ENCODE data around the gene UBIAD1. TPM values are rescaled to one million over a fixed set of nuclear protein-coding genes. Genes with fewer than 3 reads are reported as not detected.
"Not testable (repeated sequence)": the region's sequence is repeated elsewhere in the genome, so short reads cannot be mapped to it uniquely, and the experiment has no call there.

UBIAD1 gene
- total and polyA plus RNA-seq, 4 experiments from 2014 or later = 30.3 to 51.9 (median 37.7) TPM

DNA sequence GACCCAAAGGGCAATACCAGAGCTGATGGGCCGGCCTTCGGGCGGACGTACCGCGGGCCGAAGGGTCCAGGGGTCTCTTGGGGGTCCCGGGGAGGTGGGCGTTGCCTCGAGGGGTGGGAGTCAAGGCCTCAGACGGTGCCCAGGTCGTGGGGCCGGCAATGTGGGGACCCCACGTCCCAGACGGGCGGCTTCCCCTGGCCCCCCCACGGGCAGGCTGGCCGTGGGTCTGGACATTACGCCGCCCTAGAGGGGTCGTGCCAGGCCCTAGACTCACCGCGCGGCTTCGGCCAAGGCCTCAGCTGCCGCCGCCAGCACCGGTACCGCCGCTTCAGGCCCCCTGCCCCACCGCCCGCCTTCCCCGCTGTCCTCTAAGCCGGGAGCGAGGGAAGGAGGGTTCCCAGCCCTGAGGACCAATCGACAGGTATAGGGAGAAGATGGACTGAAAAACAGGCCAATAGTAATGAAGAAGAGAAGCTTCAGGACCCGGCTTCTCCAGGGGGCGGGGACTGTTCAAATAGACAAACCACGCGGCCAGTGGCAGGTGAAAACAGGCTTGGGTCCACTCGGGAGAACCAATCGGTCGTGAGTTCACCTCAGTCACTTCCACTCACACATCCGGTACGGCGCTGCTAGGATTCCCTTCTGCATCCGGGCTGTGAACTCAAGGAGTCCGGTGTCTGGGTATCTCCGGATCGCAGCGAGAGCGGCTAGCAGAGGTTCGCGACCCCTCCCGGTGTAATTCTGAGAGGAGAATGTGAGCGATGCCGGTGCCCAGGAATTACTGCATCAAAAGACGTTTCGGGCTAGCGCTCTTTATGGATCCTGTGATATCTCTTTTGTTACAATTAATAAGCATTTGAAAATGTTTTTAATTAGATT, 10.6 kb upstream of the UBIAD1 start, which contains the start of gene MTOR:
MTOR (minus strand) TSS at position 381 of the 879 bp plus-strand sequence. CDS start 3,142 bp downstream, outside the sequence.
- intact Hi-C loops (cut with micrococcal nuclease) = loop anchor here (1.0 to 5.0 kb wide), 2 partner anchors 11 to 545 kb away; partner anchors contain the start of genes CLCN6, MTHFR and UBIAD1
- H3K4me1 Mint-ChIP-seq = peaks cover 13 to 30% (median 21%) of the 10 kb centered on the region in 4 donors
- Histone ChIP-seq H3K4me3 (ENCODE audit: low read length in 2 of 2) (peak within 1 kb of the TSS; percentile 44 to 80), H3K9me3 (ENCODE audit: control insufficient read depth in 1 of 2, low read length in 2 of 2) (no peaks in the 10 kb centered on the region), H3K4me1 (ENCODE audit: insufficient read depth, low read length) (peaks cover 15% of the 10 kb centered on the region), H3K27me3 (ENCODE audit: insufficient read depth, low read length) (no peaks in the 10 kb centered on the region), H3K27ac (ENCODE audit: low read depth, low read length) (peak within 1 kb of the TSS; percentile 91), H3K36me3 (ENCODE audit: insufficient read depth, low read length) (peaks cover 15% of the 10 kb centered on the region)
- H3K27me3 Mint-ChIP-seq = no peaks in the 10 kb centered on the region
- H3K4me3 Mint-ChIP-seq = peak within 1 kb of the TSS; percentile 81 to 97 (median 91)
- CTCF ChIA-PET (ENCODE audit: partially characterized antibody) = interaction anchor here (0.6 to 2.4 kb wide), 8 partner anchors 10 to 225 kb away, joined by 3 to 11 read pairs (median 6); partner anchors contain the start of gene UBIAD1
- peaks cover 15 to 30% of the 10 kb centered on the region in 2 donors for H3K36me3 Mint-ChIP-seq
- peak within 1 kb of the TSS; percentile 74 to 97 (median 93) for H3K27ac Mint-ChIP-seq
- DNase-seq = peak; percentile 97 to 99 (median 99)
- POLR2A ChIA-PET (ENCODE audit: partially characterized antibody) = interaction anchor here (0.5 to 3.1 kb wide), 24 partner anchors 10 to 724 kb away, joined by 3 to 53 read pairs (median 6); partner anchors contain the start of genes AGTRAP, CLCN6, EXOSC10 and FBXO6
- no peaks in the 10 kb centered on the region for H3K9me3 Mint-ChIP-seq

DNA sequence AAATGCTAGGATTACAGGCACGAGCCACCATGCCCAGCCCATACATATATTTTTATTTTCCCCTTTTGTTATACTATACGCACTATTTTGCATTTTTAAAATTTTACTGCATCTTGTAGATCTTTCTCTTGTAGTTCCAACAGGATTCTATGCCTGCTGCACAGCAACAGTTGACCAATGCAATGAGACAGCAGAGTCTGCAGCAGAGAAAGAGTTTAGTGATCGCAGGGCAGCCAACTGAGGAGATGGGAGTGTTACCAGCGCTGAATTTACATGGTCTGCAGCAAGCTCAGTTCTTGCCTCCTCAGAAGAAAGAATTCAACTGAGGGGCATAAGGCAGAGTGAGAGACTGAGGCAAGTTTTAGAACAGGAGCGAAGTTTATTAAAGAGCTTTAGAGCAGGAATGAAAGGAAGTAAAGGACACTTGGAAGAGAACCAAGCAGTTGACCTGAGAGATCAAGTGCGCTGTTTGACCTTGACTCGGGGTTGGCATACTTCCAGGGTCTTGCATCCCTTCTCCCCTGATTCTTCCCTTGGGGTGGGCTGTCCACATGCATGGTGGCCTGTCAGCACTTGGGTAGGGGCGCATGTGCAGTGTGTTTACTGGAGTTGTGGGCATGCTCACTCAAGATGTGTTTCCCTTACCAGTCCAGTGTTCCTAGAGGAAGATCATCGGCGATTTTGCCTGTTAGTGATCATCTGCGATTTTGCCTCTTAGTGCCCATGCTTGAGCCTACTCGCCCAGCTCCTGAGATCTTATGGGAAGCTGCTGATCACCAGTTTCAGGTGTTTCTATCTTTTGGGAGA, 6.5 kb upstream of the UBIAD1 start:
- Mint-ChIP-seq H3K9me3 (no peaks in the 10 kb centered on the region), H3K27ac (no peak overlapping the region), H3K36me3 (peaks cover 0 to 7% of the 10 kb centered on the region in 2 donors), H3K4me1 (peaks cover 10 to 15% (median 11%) of the 10 kb centered on the region in 4 donors), H3K27me3 (no peaks in the 10 kb centered on the region), H3K4me3 (no peak overlapping the region)
- intact Hi-C loops (cut with micrococcal nuclease) = no loop called here
- H3K4me3 ChIP-seq (ENCODE audit: low read length in 2 of 2) = no peak overlapping the region
- ChIA-PET CTCF (ENCODE audit: partially characterized antibody) (interaction anchor here (0.9 to 1.3 kb wide), 2 partner anchors 25 to 228 kb away, joined by 3 to 5 read pairs; no protein-coding TSS in a partner anchor), POLR2A (ENCODE audit: partially characterized antibody) (no interaction called here)
- no peaks in the 10 kb centered on the region for H3K36me3 ChIP-seq (ENCODE audit: insufficient read depth, low read length)
- peaks cover 11% of the 10 kb centered on the region for H3K4me1 ChIP-seq (ENCODE audit: insufficient read depth, low read length)
- H3K9me3 ChIP-seq (ENCODE audit: control insufficient read depth in 1 of 2, low read length in 2 of 2) = no peaks in the 10 kb centered on the region
- H3K27me3 ChIP-seq (ENCODE audit: insufficient read depth, low read length) = no peaks in the 10 kb centered on the region
- no peak overlapping the region for H3K27ac ChIP-seq (ENCODE audit: low read depth, low read length)
- DNase-seq = no peak

DNA sequence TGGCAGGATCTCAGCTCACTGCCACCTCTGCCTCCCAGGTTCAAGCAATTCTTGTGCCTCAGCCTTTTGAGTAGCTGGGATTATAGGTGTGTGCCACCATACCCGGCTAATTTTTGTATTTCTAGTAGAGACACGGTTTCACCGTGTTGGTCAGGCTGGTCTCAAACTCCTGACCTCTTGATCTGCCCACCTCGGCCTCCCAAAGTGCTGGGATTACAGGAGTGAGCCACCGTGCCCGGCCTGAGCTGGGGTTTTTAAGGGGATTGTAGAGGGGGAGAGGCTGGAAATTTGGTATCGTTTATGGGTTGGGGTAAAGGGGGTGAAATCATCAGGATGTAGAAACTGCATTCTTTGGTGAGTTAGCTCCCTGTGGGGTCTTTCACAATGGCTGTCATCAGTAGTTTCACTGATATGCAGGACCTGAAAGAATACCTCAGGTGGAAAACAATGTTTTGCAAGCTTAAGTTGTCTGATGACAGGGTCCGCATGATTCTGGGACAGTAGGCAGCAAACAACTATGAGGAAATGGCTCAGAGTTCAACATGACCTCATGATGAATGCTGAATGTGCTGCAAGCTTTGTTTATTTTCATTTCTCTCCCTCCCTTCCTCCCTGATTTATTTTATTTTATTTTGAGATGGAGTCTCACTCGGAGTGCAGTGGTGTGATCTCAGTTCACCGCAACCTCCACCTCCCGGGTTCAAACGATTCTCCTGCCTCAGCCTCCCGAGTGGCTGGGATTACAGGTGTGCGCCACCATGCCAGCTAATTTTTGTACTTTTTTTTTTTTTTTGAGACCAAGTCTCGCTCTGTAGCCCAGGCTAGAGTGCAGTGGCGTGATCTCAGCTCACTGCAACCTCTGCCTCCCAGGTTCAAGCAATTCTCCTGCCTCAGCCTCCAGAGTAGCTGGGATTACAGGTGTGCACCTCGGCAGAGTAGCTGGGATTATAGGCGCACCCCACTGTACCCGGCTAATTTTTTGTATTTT, 5.4 kb upstream of the UBIAD1 start:
- H3K27ac Mint-ChIP-seq; H3K27me3 ChIP-seq (ENCODE audit: insufficient read depth, low read length); H3K27me3 Mint-ChIP-seq; H3K4me3 Mint-ChIP-seq; H3K9me3 ChIP-seq (ENCODE audit: control insufficient read depth in 1 of 2, low read length in 2 of 2); H3K9me3 Mint-ChIP-seq; DNase-seq; H3K36me3 Mint-ChIP-seq; POLR2A ChIA-PET (ENCODE audit: partially characterized antibody); H3K36me3 ChIP-seq (ENCODE audit: insufficient read depth, low read length); intact Hi-C loops (cut with micrococcal nuclease); H3K27ac ChIP-seq (ENCODE audit: low read depth, low read length); H3K4me3 ChIP-seq (ENCODE audit: low read length in 2 of 2): not testable (repeated sequence)
- CTCF ChIA-PET (ENCODE audit: partially characterized antibody) = interaction anchor here (1.3 kb wide), 1 partner anchor 27 kb away, joined by 5 read pairs; no protein-coding TSS in a partner anchor
- H3K4me1 Mint-ChIP-seq = peaks cover 5 to 12% (median 7%) of the 10 kb centered on the region in 4 donors
- H3K4me1 ChIP-seq (ENCODE audit: insufficient read depth, low read length) = peaks cover 11% of the 10 kb centered on the region

DNA sequence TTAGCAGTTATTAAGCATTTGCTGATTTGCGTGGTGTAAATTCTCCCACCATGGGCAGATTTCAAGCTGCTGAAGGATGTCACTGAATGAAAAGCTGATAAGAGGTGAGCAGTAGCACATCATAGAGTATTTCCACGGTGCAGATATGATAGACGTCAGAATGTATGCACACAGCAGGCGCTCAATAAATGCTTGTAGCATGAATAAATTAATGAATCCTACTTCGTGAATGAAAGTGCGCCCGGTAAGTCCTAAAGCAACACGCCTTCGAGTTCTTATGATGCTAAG, 510 bp upstream of the UBIAD1 start:
- peaks cover 38% of the 10 kb centered on the region for H3K4me1 ChIP-seq (ENCODE audit: insufficient read depth, low read length)
- no peaks in the 10 kb centered on the region for H3K27me3 ChIP-seq (ENCODE audit: insufficient read depth, low read length)
- H3K27ac ChIP-seq (ENCODE audit: low read depth, low read length) = no peak overlapping the region
- peaks cover 12 to 25% of the 10 kb centered on the region in 2 donors for H3K36me3 Mint-ChIP-seq
- no peaks in the 10 kb centered on the region for H3K27me3 Mint-ChIP-seq
- intact Hi-C loops (cut with micrococcal nuclease) = loop anchor here (2.0 kb wide), 1 partner anchor 636 kb away; no protein-coding TSS in a partner anchor
- no peak overlapping the region for H3K4me3 ChIP-seq (ENCODE audit: low read length in 2 of 2)
- H3K27ac Mint-ChIP-seq = peak overlapping the region in 3 of 7 donors; percentile 14 to 58 (median 19)
- POLR2A ChIA-PET (ENCODE audit: partially characterized antibody) = interaction anchor here (1.3 to 3.5 kb wide), 7 partner anchors 10 to 463 kb away, joined by 3 to 53 read pairs (median 8); partner anchors contain the start of genes AGTRAP and MTOR
- H3K9me3 Mint-ChIP-seq = peaks cover 0 to 1% (median 0%) of the 10 kb centered on the region in 8 donors
- CTCF ChIA-PET (ENCODE audit: partially characterized antibody) = interaction anchor here (1.3 to 1.6 kb wide), 2 partner anchors 10 to 11 kb away, joined by 4 to 5 read pairs; no protein-coding TSS in a partner anchor
- peak overlapping the region; percentile 31 to 70 (median 60) for H3K4me3 Mint-ChIP-seq
- no peaks in the 10 kb centered on the region for H3K36me3 ChIP-seq (ENCODE audit: insufficient read depth, low read length)
- no peak for DNase-seq
- H3K9me3 ChIP-seq (ENCODE audit: control insufficient read depth in 1 of 2, low read length in 2 of 2) = no peaks in the 10 kb centered on the region
- H3K4me1 Mint-ChIP-seq = peaks cover 21 to 37% (median 28%) of the 10 kb centered on the region in 4 donors

DNA sequence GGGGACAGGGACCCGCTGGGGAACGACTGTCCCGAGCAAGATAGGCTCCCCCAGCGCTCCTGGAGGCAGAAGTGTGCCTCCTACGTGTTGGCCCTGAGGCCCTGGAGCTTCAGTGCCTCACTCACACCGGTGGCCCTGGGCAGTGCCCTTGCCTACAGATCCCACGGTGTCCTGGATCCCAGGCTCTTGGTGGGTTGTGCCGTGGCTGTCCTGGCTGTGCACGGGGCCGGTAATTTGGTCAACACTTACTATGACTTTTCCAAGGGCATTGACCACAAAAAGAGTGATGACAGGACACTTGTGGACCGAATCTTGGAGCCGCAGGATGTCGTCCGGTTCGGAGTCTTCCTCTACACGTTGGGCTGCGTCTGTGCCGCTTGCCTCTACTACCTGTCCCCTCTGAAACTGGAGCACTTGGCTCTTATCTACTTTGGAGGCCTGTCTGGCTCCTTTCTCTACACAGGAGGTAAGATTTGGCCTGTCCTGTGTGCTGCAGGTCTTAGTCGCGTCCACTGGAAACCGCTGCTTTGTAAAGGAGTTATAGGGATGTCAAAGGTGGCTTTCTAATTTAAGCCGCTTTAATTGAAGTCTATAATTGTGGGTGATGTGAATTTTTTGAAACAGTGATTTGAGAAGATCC, 717 bp downstream of the UBIAD1 start:
- peak overlapping the region; percentile 86 to 97 (median 95) for H3K27ac Mint-ChIP-seq
- Histone ChIP-seq H3K36me3 (ENCODE audit: insufficient read depth, low read length) (no peaks in the 10 kb centered on the region), H3K9me3 (ENCODE audit: control insufficient read depth in 1 of 2, low read length in 2 of 2) (no peaks in the 10 kb centered on the region), H3K4me1 (ENCODE audit: insufficient read depth, low read length) (peaks cover 45% of the 10 kb centered on the region), H3K27me3 (ENCODE audit: insufficient read depth, low read length) (no peaks in the 10 kb centered on the region), H3K27ac (ENCODE audit: low read depth, low read length) (peak overlapping the region; percentile 88), H3K4me3 (ENCODE audit: low read length in 2 of 2) (peak overlapping the region; percentile 90 to 99)
- intact Hi-C loops (cut with micrococcal nuclease) = loop anchor here (1.0 to 2.0 kb wide), 2 partner anchors 11 to 635 kb away; partner anchors contain the start of gene MTOR
- DNase-seq = peak in 1 of 5 donors; percentile 17
- H3K36me3 Mint-ChIP-seq = peaks cover 12 to 35% of the 10 kb centered on the region in 2 donors
- ChIA-PET CTCF (ENCODE audit: partially characterized antibody) (interaction anchor here (0.6 to 1.6 kb wide), 2 partner anchors 11 to 409 kb away, joined by 4 read pairs; no protein-coding TSS in a partner anchor), POLR2A (ENCODE audit: partially characterized antibody) (interaction anchor here (0.9 to 3.5 kb wide), 10 partner anchors 8 to 530 kb away, joined by 3 to 53 read pairs (median 8); partner anchors contain the start of genes AGTRAP and MTOR)
- H3K27me3 Mint-ChIP-seq = no peaks in the 10 kb centered on the region
- H3K9me3 Mint-ChIP-seq = peaks cover 0 to 1% (median 0%) of the 10 kb centered on the region in 8 donors
- peak overlapping the region; percentile 91 to 98 (median 95) for H3K4me3 Mint-ChIP-seq
- H3K4me1 Mint-ChIP-seq = peaks cover 23 to 47% (median 32%) of the 10 kb centered on the region in 4 donors

Measured in CD4-positive, alpha-beta memory T cell (primary cell).